CD14-positive monocyte (primary cell): ENCODE data around the gene PDILT. TPM values are rescaled to one million over a fixed set of nuclear protein-coding genes. Genes with fewer than 3 reads are reported as not detected.
"Not testable (repeated sequence)": the region's sequence is repeated elsewhere in the genome, so short reads cannot be mapped to it uniquely, and the experiment has no call there.

Source experiments
- DNase-seq, 3 donors: peaks; one replicate each; pipeline ENCODE4 v3.0.0-alpha.2; 2011 to 2022
- H2AFZ ChIP-seq: 2 replicates; pipeline ENCODE4 v1.6.0; 2012; ENCODE audit warnings: mild to moderate bottlenecking, low read depth, low read length, inconsistent platforms; ENCODE audit not compliant: insufficient read depth, poor library complexity, severe bottlenecking
- H3K27ac ChIP-seq, 2 donors: 1 replicate in 1 of 2; 2 replicates in 1 of 2; pipeline ENCODE4 v1.5.1; 2012 to 2013; ENCODE audit warnings: low read length in 2 of 2, control low read depth in 1 of 2, inconsistent platforms in 1 of 2, low read depth in 1 of 2, mild to moderate bottlenecking in 1 of 2
- H3K27me3 ChIP-seq, 2 donors: one replicate each; pipeline versions ENCODE4 v1.6.0 to v1.6.1; 2011 to 2013; ENCODE audit warnings: low read length in 2 of 2; ENCODE audit not compliant: control insufficient read depth in 2 of 2, insufficient read depth in 2 of 2
- H3K36me3 ChIP-seq, 2 donors: replicated peaks in 1 of 2; 1 replicate in 1 of 2; 2 replicates in 1 of 2; pipeline versions ENCODE4 v1.5.1 to v1.6.1; 2012 to 2013; ENCODE audit warnings: low read length in 2 of 2, control low read depth in 1 of 2, inconsistent platforms in 1 of 2, mild to moderate bottlenecking in 1 of 2; ENCODE audit not compliant: insufficient read depth in 2 of 2, control insufficient read depth in 1 of 2
- H3K4me1 ChIP-seq, 2 donors: 1 replicate in 1 of 2; 2 replicates in 1 of 2; pipeline versions ENCODE4 v1.5.1 to v1.6.1; 2012 to 2013; ENCODE audit warnings: low read length in 2 of 2, control low read depth in 1 of 2, inconsistent platforms in 1 of 2, mild to moderate bottlenecking in 1 of 2, moderate library complexity in 1 of 2; ENCODE audit not compliant: insufficient read depth in 2 of 2, control insufficient read depth in 1 of 2
- H3K4me2 ChIP-seq: replicated peaks from 2 replicates; pipeline ENCODE3; 2012; ENCODE audit warnings: low read length, moderate library complexity, mild to moderate bottlenecking; ENCODE audit not compliant: poor library complexity, severe bottlenecking; ENCODE audit errors: extremely low read depth
- H3K4me3 ChIP-seq, 3 experiments: fragments of 200-600 bp in 1 of 3; sonication (generic) in 1 of 3; replicated peaks in 1 of 3; 1 replicate in 2 of 3; 2 replicates in 1 of 3; pipeline ENCODE4 v1.5.1; 2011 to 2013; ENCODE audit warnings: low read length in 3 of 3, mild to moderate bottlenecking in 3 of 3, control low read depth in 2 of 3, low read depth in 2 of 3, inconsistent platforms in 1 of 3, moderate library complexity in 1 of 3
- H3K79me2 ChIP-seq: 2 replicates; pipeline ENCODE4 v1.6.0; 2012; ENCODE audit warnings: mild to moderate bottlenecking, control low read depth, inconsistent platforms, low read length, moderate library complexity; ENCODE audit not compliant: insufficient read depth
- H3K9ac ChIP-seq: 2 replicates; pipeline ENCODE4 v1.6.0; 2017; ENCODE audit warnings: low read length, mild to moderate bottlenecking; ENCODE audit not compliant: insufficient read depth, poor library complexity, severe bottlenecking
- H3K9me3 ChIP-seq, 2 donors: replicated peaks in 1 of 2; 1 replicate in 1 of 2; 2 replicates in 1 of 2; pipeline versions ENCODE4 v1.5.1 to v1.6.1; 2012 to 2013; ENCODE audit warnings: low read length in 2 of 2, control low read depth in 1 of 2; ENCODE audit not compliant: control insufficient read depth in 1 of 2, insufficient read depth in 1 of 2
- H4K20me1 ChIP-seq: 2 replicates; pipeline ENCODE4 v1.6.0; 2012; ENCODE audit warnings: mild to moderate bottlenecking, low read length, control low read depth, moderate library complexity; ENCODE audit not compliant: insufficient read depth
- H3K27ac Mint-ChIP-seq, 7 donors: one replicate each; pipeline ENCODE4 v1.8.0; 2020; ENCODE audit warnings: mild to moderate bottlenecking in 7 of 7, mixed read lengths in 7 of 7, moderate library complexity in 6 of 7, inconsistent platforms in 2 of 7
- H3K27me3 Mint-ChIP-seq, 3 donors: one replicate each; pipeline ENCODE4 v1.8.0; 2021 to 2022; ENCODE audit warnings: low read depth in 3 of 3, mild to moderate bottlenecking in 3 of 3, mixed read lengths in 3 of 3, moderate library complexity in 3 of 3, inconsistent platforms in 1 of 3
- H3K36me3 Mint-ChIP-seq, 2 donors: one replicate each; pipeline ENCODE4 v1.8.0; 2020; ENCODE audit warnings: mixed read lengths in 2 of 2, inconsistent platforms in 1 of 2, mild to moderate bottlenecking in 1 of 2
- H3K4me1 Mint-ChIP-seq: one replicate; pipeline ENCODE4 v1.8.0; 2020; ENCODE audit warnings: mild to moderate bottlenecking, mixed read lengths
- H3K4me3 Mint-ChIP-seq, 2 donors: one replicate each; pipeline ENCODE4 v1.8.0; 2020; ENCODE audit warnings: mild to moderate bottlenecking in 2 of 2, mixed read lengths in 2 of 2, moderate library complexity in 1 of 2
- H3K9me3 Mint-ChIP-seq, 7 donors: one replicate each; pipeline ENCODE4 v1.8.0; 2020 to 2022; ENCODE audit warnings: mixed read lengths in 7 of 7, mild to moderate bottlenecking in 6 of 7, moderate library complexity in 6 of 7, inconsistent platforms in 2 of 7
- WGBS: methylation state at CpG from one replicate; pipeline ENCODE4 v1.1.5; 2013; ENCODE audit warnings: missing lambda C conversion rate; ENCODE audit not compliant: insufficient coverage; 5-methylcytosine and 5-hydroxymethylcytosine counted together
- intact Hi-C, 2 donors: fragments of 100-400 bp; cut with micrococcal nuclease; formaldehyde crosslinking; loops; one replicate each; pipeline versions ENCODE4 v1.15.0 to v1.15.1; 2023
- polyA minus RNA-seq: library from RNA; depleted of rRNA, polyadenylated mRNA; stranded (reverse); fragments of >200 nt; gene quantifications from 2 replicates; pipeline ENCODE4 v1.2.3, GENCODE V29; 2012
- polyA plus RNA-seq, 3 donors: library from polyadenylated mRNA; depleted of rRNA in 1 of 3; unstranded in 2 of 3; stranded (reverse) in 1 of 3; fragments of 300-500 nt in 2 of 3; fragments of >200 nt in 1 of 3; fragmentation: Illumina TruSeq in 2 of 3; gene quantifications; 1 replicate in 2 of 3; 2 replicates in 1 of 3; pipeline ENCODE4 v1.2.3, GENCODE V29; 2012 to 2021
- total RNA-seq, 12 experiments: library from RNA in 1 of 12; stranded (reverse) in 1 of 12; fragments of 120-200 nt in 1 of 12; gene quantifications; one replicate each; pipeline ENCODE4 v1.2.4 and lab custom pipeline; 2013 to 2026; ENCODE audit warnings: mixed read lengths in 6 of 12, inconsistent platforms in 1 of 12
- TF ChIP-seq, protein P1 (sequence below): fragments of 200-600 bp; IDR thresholded peaks from one replicate; pipeline ENCODE4 v1.8.0; 2022; ENCODE audit warnings: antibody characterized with exemption, mild to moderate bottlenecking

The PDILT gene, protein sequence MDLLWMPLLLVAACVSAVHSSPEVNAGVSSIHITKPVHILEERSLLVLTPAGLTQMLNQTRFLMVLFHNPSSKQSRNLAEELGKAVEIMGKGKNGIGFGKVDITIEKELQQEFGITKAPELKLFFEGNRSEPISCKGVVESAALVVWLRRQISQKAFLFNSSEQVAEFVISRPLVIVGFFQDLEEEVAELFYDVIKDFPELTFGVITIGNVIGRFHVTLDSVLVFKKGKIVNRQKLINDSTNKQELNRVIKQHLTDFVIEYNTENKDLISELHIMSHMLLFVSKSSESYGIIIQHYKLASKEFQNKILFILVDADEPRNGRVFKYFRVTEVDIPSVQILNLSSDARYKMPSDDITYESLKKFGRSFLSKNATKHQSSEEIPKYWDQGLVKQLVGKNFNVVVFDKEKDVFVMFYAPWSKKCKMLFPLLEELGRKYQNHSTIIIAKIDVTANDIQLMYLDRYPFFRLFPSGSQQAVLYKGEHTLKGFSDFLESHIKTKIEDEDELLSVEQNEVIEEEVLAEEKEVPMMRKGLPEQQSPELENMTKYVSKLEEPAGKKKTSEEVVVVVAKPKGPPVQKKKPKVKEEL
- not detected for total RNA-seq (2013)
- polyA plus RNA-seq: not detected
- polyA minus RNA-seq: not detected in 2 replicates
- 0 to 0.69 (median 0) reads per million in 11 experiments for total RNA-seq (lab: John Stamatoyannopoulos, UW)

- peaks cover 8 to 9% of the 10 kb centered on the region in 2 donors for H3K4me1 ChIP-seq
- no peaks in the 10 kb centered on the region for H3K27me3 ChIP-seq
- no peak within 1 kb of the TSS for H3K27ac Mint-ChIP-seq
- no peak for DNase-seq
- H2AFZ ChIP-seq: no peak within 1 kb of the TSS
- no peak within 1 kb of the TSS for H3K4me2 ChIP-seq
- H3K27me3 Mint-ChIP-seq: peaks cover 0 to 7% (median 7%) of the 10 kb centered on the region in 3 donors
- TF ChIP-seq, protein P1, sequence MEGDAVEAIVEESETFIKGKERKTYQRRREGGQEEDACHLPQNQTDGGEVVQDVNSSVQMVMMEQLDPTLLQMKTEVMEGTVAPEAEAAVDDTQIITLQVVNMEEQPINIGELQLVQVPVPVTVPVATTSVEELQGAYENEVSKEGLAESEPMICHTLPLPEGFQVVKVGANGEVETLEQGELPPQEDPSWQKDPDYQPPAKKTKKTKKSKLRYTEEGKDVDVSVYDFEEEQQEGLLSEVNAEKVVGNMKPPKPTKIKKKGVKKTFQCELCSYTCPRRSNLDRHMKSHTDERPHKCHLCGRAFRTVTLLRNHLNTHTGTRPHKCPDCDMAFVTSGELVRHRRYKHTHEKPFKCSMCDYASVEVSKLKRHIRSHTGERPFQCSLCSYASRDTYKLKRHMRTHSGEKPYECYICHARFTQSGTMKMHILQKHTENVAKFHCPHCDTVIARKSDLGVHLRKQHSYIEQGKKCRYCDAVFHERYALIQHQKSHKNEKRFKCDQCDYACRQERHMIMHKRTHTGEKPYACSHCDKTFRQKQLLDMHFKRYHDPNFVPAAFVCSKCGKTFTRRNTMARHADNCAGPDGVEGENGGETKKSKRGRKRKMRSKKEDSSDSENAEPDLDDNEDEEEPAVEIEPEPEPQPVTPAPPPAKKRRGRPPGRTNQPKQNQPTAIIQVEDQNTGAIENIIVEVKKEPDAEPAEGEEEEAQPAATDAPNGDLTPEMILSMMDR: no peak
- no peak within 1 kb of the TSS for H3K27ac ChIP-seq
- 95% methylated on average over 2 of the region's 2 CpGs for WGBS
- peaks cover 6% of the 10 kb centered on the region for H3K4me1 Mint-ChIP-seq
- H3K79me2 ChIP-seq: no peaks in the 10 kb centered on the region
- intact Hi-C loops: loop anchor here in 1 of 2 donors (2.0 kb wide), 1 partner anchor 20 kb away; no protein-coding TSS in a partner anchor
- no peaks in the 10 kb centered on the region for H3K9me3 ChIP-seq
- H3K4me3 Mint-ChIP-seq: no peak within 1 kb of the TSS
- peaks cover 0 to 3% (median 0%) of the 10 kb centered on the region in 7 donors for H3K9me3 Mint-ChIP-seq
- no peak within 1 kb of the TSS for H3K9ac ChIP-seq
- H3K4me3 ChIP-seq: no peak within 1 kb of the TSS
- H3K36me3 Mint-ChIP-seq: peaks cover 0 to 3% of the 10 kb centered on the region in 2 donors
- no peaks in the 10 kb centered on the region for H4K20me1 ChIP-seq
- H3K36me3 ChIP-seq: no peaks in the 10 kb centered on the region
Observed at GRCh38 chr16:20404637-20405036, at the start of gene PDILT. Gene PDILT, minus strand, starts transcription at chr16:20404737. Its CDS starts 5,437 bp downstream, at chr16:20399300.

GRCh38 chr16:20453633-20454032, 49.1 kb upstream of the PDILT start:
- H3K79me2 ChIP-seq, H3K4me3 ChIP-seq, H3K4me1 ChIP-seq, H3K27me3 ChIP-seq, H3K36me3 ChIP-seq, H3K27me3 Mint-ChIP-seq, H3K27ac ChIP-seq, H3K27ac Mint-ChIP-seq, intact Hi-C loops, H3K36me3 Mint-ChIP-seq, H3K9me3 Mint-ChIP-seq, H3K9me3 ChIP-seq, H3K4me3 Mint-ChIP-seq, H3K4me1 Mint-ChIP-seq, H3K4me2 ChIP-seq, H3K9ac ChIP-seq, H4K20me1 ChIP-seq, DNase-seq, H2AFZ ChIP-seq: not testable (repeated sequence)
- no CpG with 5 or more reads among the region's 5 CpGs for WGBS

- WGBS: no CpG with 5 or more reads among the region's 1 CpG
- H2AFZ ChIP-seq, H3K27me3 ChIP-seq, H3K79me2 ChIP-seq, H3K36me3 ChIP-seq, H3K9me3 Mint-ChIP-seq, H3K4me1 Mint-ChIP-seq, intact Hi-C loops, H3K4me2 ChIP-seq, H3K27me3 Mint-ChIP-seq, H3K9ac ChIP-seq, H3K36me3 Mint-ChIP-seq, H3K4me3 Mint-ChIP-seq, DNase-seq, H3K27ac Mint-ChIP-seq, H3K27ac ChIP-seq, H3K4me3 ChIP-seq, H3K9me3 ChIP-seq, H3K4me1 ChIP-seq, H4K20me1 ChIP-seq: not testable (repeated sequence)
Observed at GRCh38 chr16:20451364-20451763, 46.8 kb upstream of the PDILT start, which contains the start of gene ACSM2A. Gene ACSM2A, plus strand, starts transcription at chr16:20451521. Its CDS starts 8,594 bp downstream, at chr16:20460115.
